HFF-Myc (cell line): ENCODE measurements around the gene UQCC2.

Experiments used
- DNase-seq: peaks from one replicate; pipeline ENCODE4 v3.0.0-alpha.2; 2011; ENCODE audit warnings: low read depth; ENCODE audit errors: extremely low read depth
- H3K4me3 ChIP-seq: replicated peaks from 2 replicates; pipeline ENCODE4 v1.5.1; 2011; ENCODE audit warnings: low read depth, mild to moderate bottlenecking, control low read depth, low read length
- TF ChIP-seq, protein P1 (sequence below): IDR thresholded peaks from 2 replicates; pipeline ENCODE4 v1.5.1; 2012; ENCODE audit warnings: mild to moderate bottlenecking, low read depth, low read length, control low read depth; ENCODE audit errors: missing control alignments

Gene UQCC2

DNA sequence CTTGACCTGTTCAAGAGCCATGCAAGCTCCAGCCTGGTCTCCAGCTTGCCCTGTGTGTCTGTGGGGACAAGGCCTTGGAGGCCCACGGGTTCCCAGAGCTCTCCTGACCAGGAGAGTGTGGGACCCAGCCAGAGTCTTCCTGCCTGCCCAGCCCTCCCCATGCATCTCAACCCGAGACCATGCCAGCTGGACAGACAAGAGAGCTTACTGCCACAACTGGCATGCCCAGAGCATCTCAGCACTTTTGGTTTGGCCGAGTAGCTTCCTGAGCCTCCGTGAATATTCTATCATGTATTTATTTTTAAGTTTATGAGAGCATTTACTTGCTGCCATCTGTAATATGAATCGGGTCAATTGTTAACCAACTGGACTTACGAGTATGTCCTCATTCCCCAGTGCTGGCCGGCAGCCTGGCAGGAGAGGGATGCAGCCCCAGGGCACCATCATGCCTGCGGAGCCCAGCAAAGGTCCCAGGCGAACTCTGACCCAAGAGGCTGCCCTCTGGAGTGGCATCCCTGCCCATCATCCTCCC lies 20.3 kb upstream of the UQCC2 start:
- no peak overlapping the region for H3K4me3 ChIP-seq
- TF ChIP-seq, protein P1, sequence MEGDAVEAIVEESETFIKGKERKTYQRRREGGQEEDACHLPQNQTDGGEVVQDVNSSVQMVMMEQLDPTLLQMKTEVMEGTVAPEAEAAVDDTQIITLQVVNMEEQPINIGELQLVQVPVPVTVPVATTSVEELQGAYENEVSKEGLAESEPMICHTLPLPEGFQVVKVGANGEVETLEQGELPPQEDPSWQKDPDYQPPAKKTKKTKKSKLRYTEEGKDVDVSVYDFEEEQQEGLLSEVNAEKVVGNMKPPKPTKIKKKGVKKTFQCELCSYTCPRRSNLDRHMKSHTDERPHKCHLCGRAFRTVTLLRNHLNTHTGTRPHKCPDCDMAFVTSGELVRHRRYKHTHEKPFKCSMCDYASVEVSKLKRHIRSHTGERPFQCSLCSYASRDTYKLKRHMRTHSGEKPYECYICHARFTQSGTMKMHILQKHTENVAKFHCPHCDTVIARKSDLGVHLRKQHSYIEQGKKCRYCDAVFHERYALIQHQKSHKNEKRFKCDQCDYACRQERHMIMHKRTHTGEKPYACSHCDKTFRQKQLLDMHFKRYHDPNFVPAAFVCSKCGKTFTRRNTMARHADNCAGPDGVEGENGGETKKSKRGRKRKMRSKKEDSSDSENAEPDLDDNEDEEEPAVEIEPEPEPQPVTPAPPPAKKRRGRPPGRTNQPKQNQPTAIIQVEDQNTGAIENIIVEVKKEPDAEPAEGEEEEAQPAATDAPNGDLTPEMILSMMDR, result no peak
- no peak for DNase-seq

GRCh38 chr6:33731035-33731434 lies 19.5 kb upstream of the UQCC2 start:
- TF ChIP-seq, protein P1, result no peak
- no peak for DNase-seq
- no peak overlapping the region for H3K4me3 ChIP-seq

- no peak overlapping the region for H3K4me3 ChIP-seq
- DNase-seq, result no peak
- TF ChIP-seq, protein P1, result no peak
These were observed 19.1 kb upstream of the UQCC2 start for GRCh38 chr6:33730611-33731010.

DNA sequence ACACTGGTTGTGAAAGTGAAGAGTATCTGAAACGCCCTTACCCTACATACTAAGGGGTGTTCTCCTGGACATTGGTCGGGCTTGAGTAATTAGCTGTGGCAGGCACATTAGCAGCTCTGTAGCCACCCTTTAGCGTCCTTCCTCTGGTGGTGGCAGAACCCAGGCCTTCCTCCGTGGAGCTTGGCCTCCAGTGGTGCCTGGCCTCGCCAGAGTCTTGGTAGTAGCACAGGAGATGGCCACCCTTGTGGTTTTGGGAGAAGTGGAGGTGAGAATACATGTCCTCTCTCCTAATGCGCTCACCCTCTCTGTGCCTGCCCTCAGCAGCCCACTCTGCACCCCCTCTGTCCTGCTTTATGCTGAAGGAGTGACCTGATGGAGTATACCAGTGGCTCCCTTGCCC lies 17.6 kb upstream of the UQCC2 start:
- H3K4me3 ChIP-seq, result no peak overlapping the region
- TF ChIP-seq, protein P1, result no peak
- no peak for DNase-seq

DNA sequence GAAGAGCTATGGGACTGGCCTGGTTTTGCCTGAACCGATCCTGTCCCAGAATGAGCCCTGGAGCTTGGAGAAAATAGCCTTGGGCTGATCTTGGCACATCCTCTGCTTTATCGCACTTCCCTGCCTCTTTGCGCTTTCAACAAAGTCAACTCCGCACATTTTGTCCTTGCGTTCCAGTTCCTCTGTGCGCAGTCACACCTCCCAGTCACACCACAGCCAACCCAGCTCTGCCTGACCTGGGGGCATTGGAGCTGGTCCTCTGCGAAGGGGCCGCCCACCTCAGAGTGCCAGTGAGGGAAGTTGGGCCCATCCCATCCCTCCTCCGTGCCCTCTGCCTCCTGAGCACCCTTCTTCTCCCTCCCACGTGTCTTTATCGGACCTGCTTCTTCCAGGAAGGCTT lies 16.9 kb upstream of the UQCC2 start:
- TF ChIP-seq, protein P1, result no peak

GRCh38 chr6:33727932-33728331 lies 16.4 kb upstream of the UQCC2 start:
- TF ChIP-seq, protein P1, result no peak
- no peak for DNase-seq
- H3K4me3 ChIP-seq, result no peak overlapping the region

More for the DNA sequence above, 16.9 kb upstream of the UQCC2 start:
- H3K4me3 ChIP-seq, result no peak overlapping the region
- no peak for DNase-seq

GRCh38 chr6:33727126-33727525 lies 15.6 kb upstream of the UQCC2 start:
- H3K4me3 ChIP-seq, result no peak overlapping the region
- DNase-seq, result no peak
- TF ChIP-seq, protein P1, result no peak
